ENCODE results near the gene OR52E2. TPM values are rescaled to one million over a fixed set of nuclear protein-coding genes. Genes with fewer than 3 reads are reported as not detected.
"Not testable (repeated sequence)": the region's sequence is repeated elsewhere in the genome, so short reads cannot be mapped to it uniquely, and the experiment has no call there.

The OR52E2 gene
- not detected for total RNA-seq
- long read RNA-seq: 0 reads

DNA sequence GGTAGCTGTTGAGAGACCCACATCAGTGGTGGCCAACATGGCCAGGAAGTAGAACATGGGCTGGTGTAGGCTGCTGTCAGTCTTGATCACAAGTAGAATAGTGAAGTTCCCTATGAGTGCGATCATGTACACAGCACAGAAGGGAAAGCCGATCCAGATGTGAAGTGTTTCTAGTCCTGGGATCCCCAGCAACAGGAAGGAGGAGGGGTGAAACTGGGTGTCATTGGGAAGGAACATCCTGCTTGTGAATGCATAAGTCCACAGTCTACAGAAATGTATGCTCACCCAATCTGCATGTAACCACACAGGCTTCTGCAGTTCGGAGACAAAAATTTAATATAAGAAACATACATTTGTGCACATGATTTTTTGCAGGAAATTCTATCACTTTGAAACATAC is at the start of gene OR52E2:
Gene OR52E2 (minus strand): TSS at position 237 of the 400 bp plus-strand sequence. CDS start 0 bp downstream, at position 237.
- intact Hi-C loops (cut with DNase I): no loop called here
- no peak for DNase-seq (ENCODE audit: low spot score)

DNA sequence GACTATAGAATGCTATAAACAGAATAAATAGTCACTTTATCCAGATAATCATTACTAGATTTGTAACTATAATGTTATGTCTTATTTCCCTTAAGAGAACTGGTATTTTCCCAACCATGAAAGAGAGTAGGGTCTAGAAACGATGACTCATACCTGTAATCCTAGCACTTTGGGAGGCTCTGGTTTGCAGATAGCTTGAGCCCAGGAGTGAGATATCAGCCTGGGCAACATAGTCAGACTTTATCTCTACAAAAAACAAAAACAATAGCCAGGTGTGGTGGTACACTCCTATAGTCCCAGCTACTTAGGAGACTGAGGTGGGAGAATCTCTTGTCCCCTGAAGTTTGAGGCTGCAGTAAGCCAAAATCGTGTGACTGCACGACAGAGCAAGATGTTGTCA is 47.9 kb upstream of the OR52E2 start:
- DNase-seq (ENCODE audit: low spot score): no peak
- intact Hi-C loops (cut with DNase I): no loop called here

DNA sequence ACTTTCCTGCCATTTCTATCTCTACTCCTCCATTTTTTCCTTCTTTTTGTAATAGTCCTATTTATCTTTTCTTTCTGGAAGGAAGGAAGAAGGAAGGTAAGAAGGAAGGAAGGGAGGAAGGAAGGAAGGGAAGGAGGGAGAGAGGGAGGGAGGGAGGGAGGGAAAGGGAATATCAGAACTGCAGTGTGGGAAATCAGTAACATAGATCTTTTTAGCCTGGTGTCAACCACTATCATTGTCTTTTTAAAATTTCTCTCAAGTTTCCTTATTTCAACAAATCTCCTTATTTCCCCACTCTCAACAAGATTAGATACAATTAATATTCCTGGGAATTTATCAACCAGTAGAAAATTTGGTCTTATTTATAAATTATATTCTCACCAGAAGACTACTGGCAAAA is 43.6 kb upstream of the OR52E2 start:
- no peak for DNase-seq (ENCODE audit: low spot score)
- intact Hi-C loops (cut with DNase I): no loop called here

DNA sequence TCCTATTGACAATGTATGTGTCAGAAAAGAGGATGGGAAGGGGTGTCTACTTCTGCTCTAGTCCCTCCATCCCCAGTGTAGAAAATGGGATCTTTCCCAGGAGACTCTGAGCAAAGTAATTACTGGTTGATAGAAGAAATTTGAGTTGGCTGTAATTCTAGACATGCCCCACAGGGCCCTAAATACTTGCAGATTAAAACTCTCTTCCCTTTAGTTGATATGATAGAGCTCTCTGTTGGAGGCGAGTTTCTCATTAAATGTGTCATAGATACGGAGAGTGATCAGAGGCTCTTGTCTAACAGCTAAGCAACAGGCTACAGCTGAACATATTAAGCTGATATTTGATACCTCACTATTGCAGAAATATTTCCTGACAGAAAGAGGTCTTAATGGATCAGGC is 42.8 kb upstream of the OR52E2 start:
- intact Hi-C loops (cut with DNase I): no loop called here
- no peak for DNase-seq (ENCODE audit: low spot score)

DNA sequence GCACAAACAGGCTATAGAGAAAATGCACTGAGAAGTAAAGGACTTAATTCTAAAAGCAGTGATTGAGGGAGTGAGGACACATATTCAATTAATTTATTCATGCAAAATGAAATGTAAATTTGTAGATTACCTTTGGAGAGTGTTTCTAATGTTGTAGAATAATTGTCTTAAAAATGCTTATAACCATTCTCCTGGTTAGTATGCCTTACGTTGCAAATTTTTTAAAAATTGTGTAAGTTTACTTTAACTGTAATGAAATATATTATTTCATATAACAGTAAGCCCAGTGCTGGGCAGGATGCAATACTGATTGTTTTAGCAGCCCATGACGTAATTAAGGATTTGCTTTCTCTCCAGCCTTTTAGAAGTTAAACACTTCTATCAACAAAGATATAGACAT is 36.6 kb upstream of the OR52E2 start:
- intact Hi-C loops (cut with DNase I): no loop called here
- DNase-seq (ENCODE audit: low spot score): no peak

DNA sequence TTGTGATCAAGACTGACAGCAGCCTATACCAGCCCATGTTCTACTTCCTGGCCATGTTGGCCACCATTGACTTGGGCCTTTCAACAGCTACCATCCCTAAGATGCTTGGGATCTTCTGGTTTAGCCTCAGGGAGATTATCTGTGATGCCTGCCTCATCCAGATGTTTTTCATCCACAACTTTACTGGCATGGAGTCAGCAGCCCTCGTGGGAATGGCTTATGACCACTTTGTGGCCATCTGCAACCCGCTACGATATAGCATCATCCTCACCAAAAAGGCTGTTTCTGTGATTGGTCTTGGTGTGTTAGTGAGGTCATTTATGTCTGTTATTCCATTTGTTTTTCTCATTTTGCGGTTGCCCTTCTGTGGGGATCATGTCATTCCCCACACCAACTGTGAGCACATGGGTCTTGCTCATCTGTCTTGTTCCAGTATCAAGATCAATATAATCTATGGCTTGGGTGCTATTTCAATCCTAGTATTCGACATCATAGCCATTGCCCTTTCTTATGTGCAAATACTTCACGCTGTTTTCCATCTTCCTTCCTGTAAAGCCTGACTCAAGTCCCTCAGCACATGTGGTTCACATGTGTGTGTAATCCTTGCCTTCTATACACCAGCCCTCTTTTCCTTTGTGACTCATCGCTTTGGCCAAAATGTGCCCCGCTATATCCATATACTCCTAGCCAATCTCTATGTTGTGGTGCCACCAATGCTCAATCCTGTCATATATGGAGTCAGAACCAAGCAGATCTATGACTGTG is 33.6 kb upstream of the OR52E2 start:
- intact Hi-C loops (cut with DNase I): no loop called here
- no peak for DNase-seq (ENCODE audit: low spot score)

DNA sequence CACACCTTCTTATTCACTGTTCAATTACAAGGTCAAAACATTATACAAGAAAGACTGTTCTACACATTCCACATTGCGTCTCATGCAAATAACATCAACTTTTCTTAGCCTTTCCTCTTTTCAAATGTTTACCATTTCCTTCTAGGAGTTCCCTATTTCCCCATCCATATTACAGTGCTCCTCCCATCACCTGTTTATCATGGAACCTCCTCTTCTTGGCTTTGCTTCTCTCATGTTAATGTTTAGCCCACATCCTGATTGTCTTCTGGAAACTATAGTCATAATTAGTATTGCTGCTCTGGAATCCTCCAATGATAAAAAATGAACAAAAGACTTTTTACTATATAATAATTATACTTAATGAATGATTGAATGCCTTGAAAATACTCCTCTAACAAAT is 31.2 kb upstream of the OR52E2 start:
- no peak for DNase-seq (ENCODE audit: low spot score)
- intact Hi-C loops (cut with DNase I): no loop called here

DNA sequence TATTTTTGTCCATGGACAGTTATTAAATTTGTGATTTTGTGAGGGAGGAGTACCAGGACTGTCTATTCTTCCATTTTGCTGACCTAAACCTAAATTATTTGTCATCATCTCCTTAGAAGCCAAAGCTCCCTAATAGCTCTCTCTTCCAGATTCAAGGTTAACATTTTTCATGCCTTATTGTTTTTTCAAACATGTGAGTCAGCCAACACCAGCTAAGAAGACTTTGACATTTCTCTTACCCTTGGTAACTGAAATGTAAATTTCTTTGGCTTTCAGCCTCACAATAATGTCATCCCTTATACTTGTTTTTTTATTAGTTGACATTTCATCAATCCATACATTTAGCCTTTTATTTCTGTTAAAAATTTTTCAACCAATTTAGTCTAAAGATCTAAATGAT is 29.1 kb upstream of the OR52E2 start:
- no peak for DNase-seq (ENCODE audit: low spot score)
- intact Hi-C loops (cut with DNase I): no loop called here

DNA sequence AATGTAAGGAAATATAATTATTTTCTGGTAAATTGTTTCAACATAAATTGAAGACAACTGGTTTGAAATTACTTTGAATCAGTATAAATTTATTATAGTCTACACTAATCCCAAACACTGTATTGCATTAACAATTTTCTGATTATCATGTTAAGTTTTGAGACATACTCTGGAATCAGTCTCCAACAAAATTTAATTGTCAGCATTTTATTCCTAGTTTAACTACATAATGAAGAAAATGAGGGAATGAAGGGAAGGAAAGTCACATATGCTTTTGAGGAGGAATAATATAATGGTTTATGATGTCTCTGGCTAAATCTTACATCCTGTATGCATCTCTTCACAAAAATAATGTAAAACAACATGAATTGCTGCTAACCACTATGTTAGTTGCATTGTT is 24.2 kb upstream of the OR52E2 start:
- DNase-seq (ENCODE audit: low spot score): no peak
- intact Hi-C loops (cut with DNase I): no loop called here

DNA sequence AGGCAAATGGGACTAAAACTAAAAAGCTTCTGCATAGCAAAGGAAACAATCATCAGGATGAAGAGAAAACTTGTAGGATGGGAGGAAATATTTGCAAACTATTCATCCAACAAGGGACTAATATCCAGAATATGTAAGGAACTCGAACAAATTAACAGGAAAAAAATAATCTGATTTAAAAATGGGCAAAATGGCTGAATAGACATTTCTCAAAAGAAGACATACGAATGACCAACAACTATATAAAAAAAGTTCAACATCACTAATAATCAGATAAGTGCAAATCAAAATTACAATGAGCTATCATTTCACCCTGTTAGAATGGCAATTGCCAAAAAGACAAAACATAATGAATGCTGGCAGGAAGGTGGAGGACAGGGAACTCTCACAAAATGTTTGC is 22.0 kb upstream of the OR52E2 start:
- intact Hi-C loops (cut with DNase I): no loop called here
- DNase-seq (ENCODE audit: low spot score): no peak

DNA sequence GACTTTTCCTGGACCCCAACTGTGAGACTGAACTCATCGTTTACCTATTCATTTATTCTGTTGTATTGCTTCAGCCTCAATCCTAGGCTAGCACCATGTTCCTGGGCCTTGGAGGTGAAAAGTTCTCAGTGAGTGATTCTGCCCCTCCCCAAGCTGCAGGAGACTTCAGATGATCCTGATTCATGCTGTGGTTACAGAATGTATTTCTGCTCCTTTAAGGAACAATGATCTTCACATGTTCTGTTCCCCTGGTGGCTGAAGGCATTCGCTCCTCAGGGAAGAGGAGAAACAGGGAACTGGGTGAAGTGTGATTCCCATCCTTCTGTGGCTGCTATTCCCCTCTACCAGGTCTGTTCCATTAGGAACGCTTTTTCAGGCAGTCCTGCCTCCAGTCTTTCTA is 12.4 kb upstream of the OR52E2 start:
- intact Hi-C loops (cut with DNase I): no loop called here
- no peak for DNase-seq (ENCODE audit: low spot score)

DNA sequence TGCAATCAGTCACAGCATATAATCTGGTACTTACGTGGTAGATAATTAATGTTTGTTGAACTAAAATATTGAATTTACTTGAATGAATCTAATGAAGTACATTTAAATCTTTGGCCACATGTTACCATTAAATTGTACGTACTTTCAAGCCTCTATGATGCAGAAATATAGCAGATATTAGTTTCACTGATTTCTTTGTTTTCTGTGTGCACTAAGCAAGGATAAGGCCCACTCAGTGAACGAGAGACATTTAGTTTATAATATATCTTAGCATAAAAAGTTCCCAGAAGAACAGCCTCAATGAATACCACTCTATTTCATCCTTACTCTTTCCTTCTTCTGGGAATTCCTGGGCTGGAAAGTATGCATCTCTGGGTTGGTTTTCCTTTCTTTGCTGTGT is 9.8 kb upstream of the OR52E2 start, which contains the start of gene OR52E1:
Gene OR52E1 (plus strand): TSS at position 301 of the 400 bp plus-strand sequence.
- no peak for DNase-seq (ENCODE audit: low spot score)
- intact Hi-C loops (cut with DNase I): no loop called here

DNA sequence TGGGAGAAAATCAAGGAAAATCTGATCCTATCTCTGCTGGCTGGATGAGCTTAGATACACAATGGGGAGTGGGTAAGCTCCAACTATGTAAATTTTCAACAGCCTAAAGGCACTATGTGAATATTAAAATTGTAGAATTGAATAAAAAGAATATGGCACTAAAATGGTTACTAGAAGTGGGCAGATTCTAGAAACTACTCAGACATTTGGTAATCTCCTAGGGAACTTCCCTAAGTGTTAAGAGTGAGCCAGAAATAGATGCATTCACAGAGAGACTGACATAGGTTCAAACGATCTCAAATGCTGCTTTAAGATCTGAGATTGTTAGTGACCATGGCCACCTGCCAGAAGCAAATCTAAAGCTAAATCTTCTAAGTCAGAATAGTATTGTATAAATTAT is 5.6 kb upstream of the OR52E2 start:
- intact Hi-C loops (cut with DNase I): no loop called here
- DNase-seq (ENCODE audit: low spot score): no peak

DNA sequence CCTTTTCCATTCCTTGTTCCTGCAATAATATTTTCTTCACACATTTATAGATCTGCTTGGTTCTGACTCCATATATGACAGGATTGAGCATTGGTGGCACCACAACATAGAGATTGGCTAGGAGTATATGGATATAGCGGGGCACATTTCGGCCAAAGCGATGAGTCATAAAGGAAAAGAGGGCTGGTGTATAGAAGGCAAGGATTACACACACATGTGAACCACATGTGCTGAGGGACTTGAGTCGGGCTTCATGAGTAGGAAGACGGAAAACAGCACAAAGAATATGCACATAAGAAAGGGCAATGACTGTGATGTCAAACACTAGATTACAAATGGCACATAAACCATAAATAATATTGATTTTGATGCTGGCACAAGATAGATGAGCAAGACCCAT is 748 bp downstream of the OR52E2 start:
- DNase-seq (ENCODE audit: low spot score); intact Hi-C loops (cut with DNase I): not testable (repeated sequence)

DNA sequence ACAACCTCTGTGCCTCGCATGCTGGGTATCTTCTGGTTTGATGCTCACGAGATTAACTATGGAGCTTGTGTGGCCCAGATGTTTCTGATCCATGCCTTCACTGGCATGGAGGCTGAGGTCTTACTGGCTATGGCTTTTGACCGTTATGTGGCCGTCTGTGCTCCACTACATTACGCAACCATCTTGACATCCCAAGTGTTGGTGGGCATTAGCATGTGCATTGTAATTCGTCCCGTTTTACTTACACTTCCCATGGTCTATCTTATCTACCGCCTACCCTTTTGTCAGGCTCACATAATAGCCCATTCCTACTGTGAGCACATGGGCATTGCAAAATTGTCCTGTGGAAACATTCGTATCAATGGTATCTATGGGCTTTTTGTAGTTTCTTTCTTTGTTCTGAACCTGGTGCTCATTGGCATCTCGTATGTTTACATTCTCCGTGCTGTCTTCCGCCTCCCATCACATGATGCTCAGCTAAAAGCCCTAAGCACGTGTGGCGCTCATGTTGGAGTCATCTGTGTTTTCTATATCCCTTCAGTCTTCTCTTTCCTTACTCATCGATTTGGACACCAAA is 12.6 kb downstream of the OR52E2 start:
- no peak for DNase-seq (ENCODE audit: low spot score)
- intact Hi-C loops (cut with DNase I): no loop called here

DNA sequence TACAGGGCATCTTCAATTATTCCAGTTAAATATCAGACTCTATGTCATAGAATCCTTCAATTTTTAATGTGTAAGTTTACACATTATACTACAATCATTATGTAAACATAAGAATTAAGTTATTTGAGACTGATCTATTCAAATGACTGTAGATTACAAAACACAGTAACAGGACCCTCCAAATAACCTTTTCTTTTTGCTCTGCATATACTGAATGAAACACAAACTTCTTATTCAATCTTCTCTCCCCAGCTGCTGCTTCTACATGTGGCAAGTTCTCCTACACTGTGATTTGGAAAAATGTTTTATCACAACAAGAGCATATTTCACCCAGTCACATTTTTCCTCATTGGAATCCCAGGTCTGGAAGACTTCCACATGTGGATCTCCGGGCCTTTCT is 13.2 kb downstream of the OR52E2 start, which contains the start of gene OR52J3:
Gene OR52J3 (plus strand): TSS at position 301 of the 400 bp plus-strand sequence. CDS start 0 bp downstream, at position 301.
- intact Hi-C loops (cut with DNase I): no loop called here

DNA sequence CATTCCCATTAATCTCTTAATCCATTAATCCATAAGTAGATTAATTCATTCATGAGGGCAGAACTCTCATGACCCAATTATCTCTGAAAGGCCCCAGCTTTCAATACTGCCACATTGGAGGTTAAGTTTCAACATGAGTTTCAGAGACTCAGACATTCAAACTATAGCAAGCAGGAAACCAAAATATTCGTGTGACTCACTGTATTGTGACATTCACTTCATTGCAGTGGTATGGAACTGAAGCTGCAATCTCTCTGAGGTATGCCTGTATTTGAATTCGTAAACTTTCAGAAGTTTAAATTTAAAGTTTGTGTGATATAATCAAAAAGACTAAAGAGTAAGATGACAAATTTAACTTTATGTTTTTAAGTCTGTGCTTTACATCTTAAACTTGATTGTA is 16.0 kb downstream of the OR52E2 start:
- DNase-seq (ENCODE audit: low spot score): no peak
- intact Hi-C loops (cut with DNase I): no loop called here

More for the DNA sequence above, 13.2 kb downstream of the OR52E2 start, which contains the start of gene OR52J3:
- DNase-seq (ENCODE audit: low spot score): no peak

DNA sequence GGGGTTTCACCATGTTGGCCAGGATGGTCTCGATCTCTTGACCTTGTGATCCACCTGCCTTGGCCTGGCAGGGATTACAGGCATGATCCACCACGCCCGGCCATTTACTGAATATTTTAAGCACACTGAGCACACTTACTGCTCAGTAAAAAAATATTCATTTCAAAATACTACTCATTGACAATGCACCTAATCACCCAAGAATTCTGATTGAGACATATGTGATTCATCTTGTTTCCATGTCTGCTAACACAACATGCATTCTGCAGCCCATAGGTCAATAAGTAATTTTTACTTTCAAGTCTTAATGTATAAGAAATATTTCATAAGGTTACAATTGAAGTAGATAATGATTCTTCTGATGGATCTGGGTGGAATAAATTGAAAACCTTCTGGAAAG is 17.3 kb downstream of the OR52E2 start:
- intact Hi-C loops (cut with DNase I): no loop called here
- no peak for DNase-seq (ENCODE audit: low spot score)

DNA sequence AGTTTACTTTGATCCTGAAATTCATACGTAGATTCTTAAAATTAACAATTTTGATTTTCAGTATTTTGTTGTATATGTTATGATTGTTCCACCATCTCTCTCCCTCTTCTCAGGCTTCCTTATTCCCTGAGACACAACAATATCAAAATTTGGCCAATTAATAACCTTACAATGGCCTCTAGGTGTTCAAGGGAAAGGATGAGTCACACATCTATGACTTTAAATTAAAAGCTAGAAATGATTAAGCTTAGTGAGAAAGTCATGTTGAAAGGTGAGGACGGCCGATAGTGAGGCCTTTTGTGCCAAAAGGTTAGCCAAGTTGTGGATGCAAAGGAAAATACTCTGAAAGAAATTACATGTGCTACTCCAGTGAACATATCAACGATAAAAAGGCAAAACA is 18.6 kb downstream of the OR52E2 start:
- intact Hi-C loops (cut with DNase I): no loop called here
- no peak for DNase-seq (ENCODE audit: low spot score)

DNA sequence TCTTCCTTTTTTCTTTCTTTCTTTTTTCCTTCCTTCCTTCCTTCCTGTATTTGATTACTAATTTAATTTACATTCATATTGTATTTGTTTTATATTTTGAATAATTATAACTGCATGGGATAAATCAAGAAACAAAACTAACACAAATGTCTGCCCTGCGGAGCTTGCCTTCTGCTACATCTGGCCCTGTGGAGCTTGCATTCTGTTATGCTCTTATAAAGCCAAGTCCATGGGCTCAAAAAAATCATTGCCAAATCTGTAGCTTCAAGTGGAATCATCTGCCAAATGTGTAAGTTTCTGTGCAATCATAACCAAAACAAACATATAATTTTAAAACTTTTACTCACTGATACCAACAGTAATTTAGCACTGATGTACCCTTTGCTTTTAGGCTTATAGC is 21.1 kb downstream of the OR52E2 start:
- intact Hi-C loops (cut with DNase I): no loop called here
- no peak for DNase-seq (ENCODE audit: low spot score)

DNA sequence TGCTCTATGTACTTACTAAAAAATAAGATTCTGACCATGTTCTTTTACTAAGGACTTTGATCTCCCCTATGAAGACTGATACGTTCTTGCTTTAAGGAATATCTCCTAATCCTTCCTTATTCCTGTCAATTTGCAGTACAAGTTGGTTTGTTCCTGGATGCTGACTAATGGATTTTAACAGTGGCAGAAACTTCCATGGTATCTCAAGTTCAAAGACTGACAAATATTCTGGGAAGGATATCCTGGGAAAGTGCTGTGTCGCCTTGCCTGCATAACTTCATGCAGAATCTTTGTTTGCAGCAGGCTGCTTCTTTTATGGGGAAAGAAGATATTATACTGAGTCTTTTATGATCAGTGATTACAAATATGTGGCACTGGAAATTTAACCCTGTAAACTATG is 21.5 kb downstream of the OR52E2 start:
- no peak for DNase-seq (ENCODE audit: low spot score)
- intact Hi-C loops (cut with DNase I): no loop called here

Measured in cardiac septum (tissue), 1 donor.